H1 (cell line): Measurements from ENCODE around the gene TOP3B. TPM values are rescaled to one million over a fixed set of nuclear protein-coding genes. Genes with fewer than 3 reads are reported as not detected.

Source experiments
- CTCF ChIA-PET: fragments of 300-600 bp; sonication (Branson Sonifier 250); formaldehyde crosslinking; loops from one replicate; lab custom pipeline; 2021; ENCODE audit not compliant: partially characterized antibody; lab: Charles Lee
- POLR2A ChIA-PET: fragments of 300-600 bp; sonication (Branson Sonifier 250); formaldehyde crosslinking; loops from one replicate; lab custom pipeline; 2021; ENCODE audit warnings: inconsistent platforms; ENCODE audit not compliant: partially characterized antibody; lab: Charles Lee
- DNase-seq, 2 experiments: peaks; one replicate each; pipeline versions ENCODE4 v3.0.0 to v3.0.0-alpha.2; 2010 to 2022; ENCODE audit warnings: low spot score in 2 of 2, low read depth in 1 of 2, mixed read lengths in 1 of 2
- FAIRE-seq: peaks from 2 replicates; lab custom pipeline; 2011; peaks lifted over from hg19 to GRCh38; lab: Jason Lieb, UNC
- H2AFZ ChIP-seq: 2 replicates; pipeline ENCODE4 v1.8.1; 2012; ENCODE audit warnings: low read length, inconsistent platforms
- H2AK5ac ChIP-seq: 2 replicates; pipeline ENCODE4 v1.6.1; 2013; ENCODE audit warnings: low read depth, low read length
- H2BK120ac ChIP-seq: replicated peaks from 2 replicates; pipeline ENCODE3; 2013; ENCODE audit warnings: low read depth, low read length, inconsistent platforms
- H2BK12ac ChIP-seq: 2 replicates; pipeline ENCODE4 v1.6.1; 2013; ENCODE audit warnings: low read depth, low read length
- H2BK15ac ChIP-seq: 2 replicates; pipeline ENCODE4 v1.6.1; 2013; ENCODE audit warnings: low read length
- H2BK20ac ChIP-seq: 2 replicates; pipeline ENCODE4 v1.6.1; 2013; ENCODE audit warnings: low read length
- H2BK5ac ChIP-seq: 2 replicates; pipeline ENCODE4 v1.6.1; 2013; ENCODE audit warnings: low read depth, low read length
- H3K14ac ChIP-seq: 2 replicates; pipeline ENCODE4 v1.6.1; 2013; ENCODE audit warnings: inconsistent platforms; ENCODE audit not compliant: insufficient read length
- H3K18ac ChIP-seq: 2 replicates; pipeline ENCODE4 v1.6.1; 2013; ENCODE audit warnings: low read length; ENCODE audit errors: extremely low read depth
- H3K23ac ChIP-seq: 2 replicates; pipeline ENCODE4 v1.6.1; 2013; ENCODE audit warnings: inconsistent platforms; ENCODE audit not compliant: insufficient read length
- H3K23me2 ChIP-seq: 2 replicates; pipeline ENCODE4 v1.6.1; 2013; ENCODE audit warnings: low read depth, low read length
- H3K27ac ChIP-seq: 2 replicates; pipeline ENCODE4 v1.6.1; 2011; ENCODE audit warnings: low read depth, low read length, inconsistent platforms
- H3K27me3 ChIP-seq, 4 experiments: replicated peaks in 1 of 4; 1 replicate in 1 of 4; 2 replicates in 3 of 4; pipeline versions ENCODE4 v1.6.1 to v1.8.1; 2011 to 2013; ENCODE audit warnings: low read length in 3 of 4, mild to moderate bottlenecking in 3 of 4, inconsistent platforms in 2 of 4, mixed read lengths in 2 of 4, moderate library complexity in 1 of 4; ENCODE audit not compliant: control insufficient read depth in 3 of 4, insufficient read depth in 3 of 4; ENCODE audit errors: extremely low read depth in 1 of 4
- H3K36me3 ChIP-seq, 4 experiments: 2 replicates each; pipeline versions ENCODE4 v1.6.1 to v1.8.1; 2011 to 2013; ENCODE audit warnings: mild to moderate bottlenecking in 4 of 4, low read length in 3 of 4, moderate library complexity in 2 of 4, control low read depth in 1 of 4, inconsistent platforms in 1 of 4; ENCODE audit not compliant: insufficient read depth in 4 of 4, control insufficient read depth in 2 of 4
- H3K4ac ChIP-seq: replicated peaks from 2 replicates; pipeline ENCODE3; 2013; ENCODE audit warnings: low read length, low read depth, mixed read lengths, inconsistent platforms; ENCODE audit not compliant: insufficient read length
- H3K4me1 ChIP-seq, 4 experiments: replicated peaks in 1 of 4; 1 replicate in 1 of 4; 2 replicates in 3 of 4; pipeline versions ENCODE4 v1.6.1 to v1.8.1; 2011 to 2013; ENCODE audit warnings: low read length in 3 of 4, inconsistent platforms in 2 of 4, mixed read lengths in 1 of 4; ENCODE audit not compliant: insufficient read depth in 4 of 4, control insufficient read depth in 3 of 4
- H3K4me2 ChIP-seq, 2 experiments: 2 replicates each; pipeline versions ENCODE4 v1.6.1 to v1.8.1; 2011 to 2013; ENCODE audit warnings: low read depth in 2 of 2, low read length in 2 of 2, control low read depth in 1 of 2, inconsistent platforms in 1 of 2, mild to moderate bottlenecking in 1 of 2; ENCODE audit not compliant: insufficient read depth in 1 of 2
- H3K4me3 ChIP-seq, 4 experiments: fragments of 200-600, 300-600 bp in 1 of 4; sonication (generic), shearing (Covaris generic), sonication (Bioruptor Twin) in 1 of 4; 2 replicates each; pipeline versions ENCODE4 v1.5.1 to v1.8.1; 2011 to 2016; ENCODE audit warnings: low read length in 4 of 4, low read depth in 3 of 4, control low read depth in 2 of 4, inconsistent platforms in 2 of 4, mild to moderate bottlenecking in 2 of 4, mixed read lengths in 1 of 4, moderate library complexity in 1 of 4; ENCODE audit not compliant: insufficient read depth in 2 of 4; ENCODE audit errors: extremely low read depth in 1 of 4
- H3K56ac ChIP-seq: replicated peaks from 2 replicates; pipeline ENCODE3; 2013; ENCODE audit warnings: low read depth, mild to moderate bottlenecking, mixed read lengths, low read length, inconsistent platforms; ENCODE audit not compliant: insufficient read length
- H3K79me1 ChIP-seq: 2 replicates; pipeline ENCODE4 v1.6.1; 2013; ENCODE audit warnings: low read depth, low read length, control low read depth
- H3K79me2 ChIP-seq, 2 experiments: 2 replicates each; pipeline versions ENCODE4 v1.6.1 to v1.8.1; 2012 to 2013; ENCODE audit warnings: low read length in 2 of 2, mild to moderate bottlenecking in 2 of 2, inconsistent platforms in 1 of 2; ENCODE audit not compliant: insufficient read depth in 2 of 2, control insufficient read depth in 1 of 2
- H3K9ac ChIP-seq, 4 experiments: replicated peaks in 1 of 4; 1 replicate in 1 of 4; 2 replicates in 3 of 4; pipeline versions ENCODE4 v1.6.1 to v1.8.1; 2011 to 2013; ENCODE audit warnings: low read depth in 3 of 4, low read length in 3 of 4, control low read depth in 2 of 4, mild to moderate bottlenecking in 2 of 4, moderate library complexity in 2 of 4, inconsistent platforms in 1 of 4; ENCODE audit errors: extremely low read depth in 1 of 4
- H3K9me3 ChIP-seq, 2 experiments: 2 replicates each; pipeline versions ENCODE4 v1.6.1 to v1.8.1; 2012 to 2013; ENCODE audit warnings: mild to moderate bottlenecking in 2 of 2, moderate library complexity in 2 of 2, control low read depth in 1 of 2, inconsistent platforms in 1 of 2, low read depth in 1 of 2, low read length in 1 of 2, mixed read lengths in 1 of 2; ENCODE audit not compliant: insufficient read depth in 2 of 2
- H4K20me1 ChIP-seq, 2 experiments: replicated peaks in 1 of 2; 2 replicates each; pipeline versions ENCODE3 to v1.8.1; 2011 to 2013; ENCODE audit warnings: inconsistent platforms in 2 of 2, low read length in 2 of 2, mild to moderate bottlenecking in 1 of 2; ENCODE audit not compliant: insufficient read depth in 2 of 2, control insufficient read depth in 1 of 2
- H4K5ac ChIP-seq: 2 replicates; pipeline ENCODE4 v1.6.1; 2013; ENCODE audit warnings: low read length, low read depth, mixed read lengths, inconsistent platforms; ENCODE audit not compliant: insufficient read length
- H4K8ac ChIP-seq: 2 replicates; pipeline ENCODE4 v1.8.0; 2013; ENCODE audit warnings: mild to moderate bottlenecking, moderate library complexity, low read length, inconsistent platforms; ENCODE audit not compliant: insufficient read depth; ENCODE audit errors: extremely low read depth
- H4K91ac ChIP-seq: replicated peaks from 2 replicates; pipeline ENCODE3; 2013; ENCODE audit warnings: low read length, mixed read lengths, inconsistent platforms; ENCODE audit not compliant: insufficient read length
- BACH1 ChIP-seq: IDR thresholded peaks from 2 replicates; pipeline ENCODE4 v1.6.1; 2012; ENCODE audit warnings: low read length, improper control_type of control experiment
- CEBPB ChIP-seq: IDR thresholded peaks from 2 replicates; pipeline ENCODE4 v1.6.1; 2012; ENCODE audit warnings: low read depth, low read length
- CREB1 ChIP-seq: IDR thresholded peaks from 2 replicates; pipeline ENCODE4 v1.6.1; 2012; ENCODE audit warnings: inconsistent platforms
- EP300 ChIP-seq, 2 experiments: IDR thresholded peaks; 1 replicate in 1 of 2; 2 replicates in 1 of 2; pipeline ENCODE4 v1.6.1; 2011 to 2012; ENCODE audit warnings: low read depth in 2 of 2, low read length in 2 of 2, mild to moderate bottlenecking in 2 of 2, borderline replicate concordance in 1 of 2, inconsistent platforms in 1 of 2, moderate library complexity in 1 of 2
- GABPA ChIP-seq: IDR thresholded peaks from 2 replicates; pipeline ENCODE4 v1.6.1; 2011; ENCODE audit warnings: mild to moderate bottlenecking, low read length, moderate library complexity, borderline replicate concordance; ENCODE audit not compliant: insufficient read depth
- JUN ChIP-seq: IDR thresholded peaks from 2 replicates; pipeline ENCODE4 v1.6.1; 2011; ENCODE audit warnings: low read depth, mild to moderate bottlenecking, improper control_type of control experiment, low read length
- POLR2AphosphoS5 ChIP-seq: IDR thresholded peaks from 2 replicates; pipeline ENCODE4 v1.6.1; 2011; ENCODE audit warnings: low read depth, low read length
- POU5F1 ChIP-seq: IDR thresholded peaks from 2 replicates; pipeline ENCODE4 v1.6.1; 2011; ENCODE audit warnings: low read depth, mild to moderate bottlenecking, low read length, moderate library complexity
- SIN3A ChIP-seq, 2 experiments: IDR thresholded peaks in 1 of 2; conservative IDR thresholded peaks in 1 of 2; 2 replicates each; pipeline ENCODE4 v1.6.1; 2011 to 2012; ENCODE audit warnings: low read length in 2 of 2, improper control_type of control experiment in 1 of 2, low read depth in 1 of 2, mild to moderate bottlenecking in 1 of 2
- SIRT6 ChIP-seq: IDR thresholded peaks from one replicate; pipeline ENCODE4 v1.7.1; 2012; ENCODE audit warnings: low read length, inconsistent platforms
- SP4 ChIP-seq: IDR thresholded peaks from 2 replicates; pipeline ENCODE4 v1.6.1; 2012; ENCODE audit warnings: low read length, inconsistent platforms
- TAF7 ChIP-seq: optimal IDR thresholded peaks from 2 replicates; pipeline ENCODE3; 2011; ENCODE audit warnings: low read depth, mild to moderate bottlenecking, inconsistent platforms, low read length, moderate library complexity, borderline replicate concordance
- TEAD4 ChIP-seq: IDR thresholded peaks from 2 replicates; pipeline ENCODE4 v1.6.1; 2012; ENCODE audit warnings: low read depth, low read length, inconsistent platforms, mixed read lengths
- YY1 ChIP-seq: IDR thresholded peaks from 2 replicates; pipeline ENCODE4 v1.6.1; 2011; ENCODE audit warnings: low read depth, mild to moderate bottlenecking, low read length
- ZNF274 ChIP-seq: IDR thresholded peaks from 2 replicates; pipeline ENCODE4 v1.7.0; 2012; ENCODE audit warnings: low read length, borderline replicate concordance; ENCODE audit errors: extremely low read depth
- WGBS, 2 experiments: shearing (Covaris generic) in 1 of 2; methylation state at CpG; one replicate each; pipeline versions ENCODE4 v1.1.6 to v1.1.7; 2013 to 2015; ENCODE audit warnings: low lambda C conversion rate in 2 of 2, mixed read lengths in 2 of 2, inconsistent platforms in 1 of 2, low coverage in 1 of 2, missing lambda C conversion rate in 1 of 2; ENCODE audit not compliant: insufficient replicate concordance in 2 of 2, insufficient coverage in 1 of 2, insufficient read length in 1 of 2; ENCODE audit errors: extremely low coverage in 1 of 2, missing lambda C conversion rate in 1 of 2; 5-methylcytosine and 5-hydroxymethylcytosine counted together
- polyA plus RNA-seq, 7 experiments: library from polyadenylated mRNA; depleted of rRNA in 3 of 7; stranded (reverse) in 5 of 7; unstranded in 2 of 7; fragments of >200 nt in 5 of 7; fragments of 200-250 nt in 2 of 7; gene quantifications; 1 replicate in 5 of 7; 2 replicates in 1 of 7; 4 replicates in 1 of 7; pipeline versions ENCODE4 v1.2.1 to v1.2.3, GENCODE V29; 2011 to 2013; ENCODE audit warnings: missing spikeins in 2 of 7, mixed read lengths in 2 of 7
- total RNA-seq: library from RNA; stranded (reverse); fragmentation: NEBNext Ultra II Directional; extraction: Animal tissue kit (Norgen Biotek cat#: 25700); gene quantifications from 2 replicates; pipeline ENCODE4 v1.2.1, GENCODE V29; 2021
- TF ChIP-seq, protein P1 (sequence below): IDR thresholded peaks from 2 replicates; pipeline ENCODE4 v1.6.1; 2012; ENCODE audit warnings: inconsistent platforms

Gene TOP3B
- total and polyA plus RNA-seq, 2 of the 8 experiments (the other 6 are each of a cell fraction or from before 2014, with no cell fraction given), result 30.4 to 52.8 TPM

DNA sequence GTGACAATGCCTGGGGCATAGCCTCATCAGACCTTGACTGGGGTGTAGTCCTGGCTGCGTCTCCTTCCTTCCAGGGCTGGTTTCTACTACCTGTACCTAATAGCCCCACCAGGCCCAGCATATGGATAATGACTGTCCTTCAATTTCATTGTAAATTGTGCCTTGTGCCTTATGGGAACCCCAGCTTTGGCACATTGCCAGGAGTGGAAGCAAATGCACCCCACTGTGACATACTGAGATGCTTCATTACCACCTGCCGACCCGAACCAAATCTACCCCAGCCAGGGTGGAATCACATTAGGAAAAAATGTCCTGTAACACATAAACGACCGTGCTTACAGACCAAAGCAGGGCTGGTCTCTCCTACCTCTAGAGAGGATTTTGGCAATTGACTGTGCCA, 7.3 kb downstream of the TOP3B start:
- no peaks in the 10 kb centered on the region for H3K79me2 ChIP-seq
- no peak overlapping the region for H3K56ac ChIP-seq
- H3K4me1 ChIP-seq, result 0 out of 7 replicates have a peak, but pooled peaks cover 0 to 2% (median 0%) of the 10 kb centered on the region in 4 experiments
- no peak overlapping the region for H3K4me3 ChIP-seq
- no peaks in the 10 kb centered on the region for H3K23me2 ChIP-seq
- WGBS, 2 experiments, result 90% methylated on average over 5 of the region's 5 CpGs; no CpG with 5 or more reads in 1 of the 2 experiments
- no peaks in the 10 kb centered on the region for H3K9me3 ChIP-seq
- POLR2A ChIA-PET, result no interaction called here
- no peak overlapping the region for H3K4ac ChIP-seq
- H3K9ac ChIP-seq, result no peak overlapping the region
- H3K18ac ChIP-seq, result no peak overlapping the region
- no peak overlapping the region for H2BK5ac ChIP-seq
- no peak overlapping the region for H3K14ac ChIP-seq
- no peak overlapping the region for H2BK120ac ChIP-seq
- no peak overlapping the region for H3K23ac ChIP-seq
- peaks cover 21 to 33% (median 25%) of the 10 kb centered on the region in 4 experiments for H3K36me3 ChIP-seq
- no peak overlapping the region for H2BK12ac ChIP-seq
- H2AFZ ChIP-seq, result no peak overlapping the region
- H4K20me1 ChIP-seq, result peaks cover 4 to 41% of the 10 kb centered on the region in 2 experiments
- no peak overlapping the region for H3K4me2 ChIP-seq
- CTCF ChIA-PET, result no interaction called here
- FAIRE-seq (no peak), DNase-seq (no peak)
- no peak overlapping the region for H3K27ac ChIP-seq
- H2BK20ac ChIP-seq, result no peak overlapping the region
- peaks cover 0 to 7% (median 0%) of the 10 kb centered on the region in 4 experiments; a peak in 2 of 7 replicates for H3K27me3 ChIP-seq
- no peak overlapping the region for H2BK15ac ChIP-seq
- H2AK5ac ChIP-seq, result no peak overlapping the region
- H4K8ac ChIP-seq, result no peak overlapping the region
- H3K79me1 ChIP-seq, result peaks cover 7% of the 10 kb centered on the region
- H4K91ac ChIP-seq, result no peak overlapping the region
- no peak overlapping the region for H4K5ac ChIP-seq
- TF ChIP-seq POLR2AphosphoS5 (no peak), SP4 (no peak), CEBPB (no peak), EP300 (IDR thresholded peaks at IDR 0.05; ENCODE audit: borderline replicate concordance in 1 of 2, low read depth in 2 of 2, low read length in 2 of 2) (no peak), TAF7 (no peak), JUN (no peak), SIN3A (conservative IDR thresholded peaks at IDR 0.05 in 1 of 2, IDR thresholded peaks at IDR 0.05 in 1 of 2; ENCODE audit: low read depth in 1 of 2, low read length in 2 of 2) (no peak), POU5F1 (no peak), TEAD4 (no peak), ZNF274 (no peak), CREB1 (no peak), BACH1 (no peak), GABPA (no peak), YY1 (no peak), SIRT6 (no peak)
- TF ChIP-seq, protein P1, sequence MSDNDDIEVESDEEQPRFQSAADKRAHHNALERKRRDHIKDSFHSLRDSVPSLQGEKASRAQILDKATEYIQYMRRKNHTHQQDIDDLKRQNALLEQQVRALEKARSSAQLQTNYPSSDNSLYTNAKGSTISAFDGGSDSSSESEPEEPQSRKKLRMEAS, result no peak
